Measurements from ENCODE around the gene BACE1-AS. TPM values are rescaled to one million over a fixed set of nuclear protein-coding genes. Genes with fewer than 3 reads are reported as not detected.
"Not testable (repeated sequence)": the region's sequence is repeated elsewhere in the genome, so short reads cannot be mapped to it uniquely, and the experiment has no call there.

BACE1-AS gene
- 0.52 TPM for total RNA-seq

DNA sequence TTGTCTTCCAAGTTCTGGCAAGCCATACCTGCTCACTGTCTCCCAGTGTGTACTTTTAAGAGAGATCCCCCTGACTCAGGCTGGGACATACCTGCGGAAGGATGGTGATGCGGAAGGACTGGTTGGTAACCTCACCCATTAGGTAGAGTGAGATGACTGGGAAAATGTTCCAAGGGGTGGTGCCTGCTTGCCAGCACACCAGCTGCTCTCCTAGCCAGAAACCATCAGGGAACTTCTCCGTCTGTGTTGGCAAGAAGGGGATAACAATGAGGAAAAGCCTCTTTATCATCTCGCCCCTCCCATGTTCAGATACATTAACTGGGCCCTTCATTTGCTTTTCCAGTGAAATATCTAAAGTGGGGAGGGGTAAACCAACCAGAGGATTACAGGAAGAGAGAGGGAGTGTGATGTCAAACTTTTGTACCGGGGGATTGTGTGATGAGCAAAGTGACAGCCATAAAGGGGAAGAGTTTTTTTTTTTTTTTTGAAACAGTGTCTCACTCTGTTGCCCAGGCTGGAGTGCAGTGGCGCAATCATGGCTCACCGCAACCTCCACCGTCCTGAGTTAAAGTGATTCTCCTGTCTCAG, at the start of gene BACE1-AS:
Gene BACE1-AS, plus strand, starts transcription at position 538 of the 588 bp plus-strand sequence.
- Histone ChIP-seq H3K9me3 (ENCODE audit: low read depth, low read length) (no peaks in the 10 kb centered on the region), H3K27me3 (ENCODE audit: insufficient read depth, low read length) (no peaks in the 10 kb centered on the region), H3K4me1 (ENCODE audit: insufficient read depth, low read length) (no peaks in the 10 kb centered on the region), H3K4me3 (ENCODE audit: low read length) (no peak within 1 kb of the TSS)

- Histone ChIP-seq H3K4me1 (ENCODE audit: insufficient read depth, low read length) (no peaks in the 10 kb centered on the region), H3K27me3 (ENCODE audit: insufficient read depth, low read length) (no peaks in the 10 kb centered on the region), H3K4me3 (ENCODE audit: low read length) (no peak overlapping the region), H3K9me3 (ENCODE audit: low read depth, low read length) (no peaks in the 10 kb centered on the region)
Measured at GRCh38 chr11:117248341-117248740, 42.8 kb upstream of the BACE1-AS start.

DNA sequence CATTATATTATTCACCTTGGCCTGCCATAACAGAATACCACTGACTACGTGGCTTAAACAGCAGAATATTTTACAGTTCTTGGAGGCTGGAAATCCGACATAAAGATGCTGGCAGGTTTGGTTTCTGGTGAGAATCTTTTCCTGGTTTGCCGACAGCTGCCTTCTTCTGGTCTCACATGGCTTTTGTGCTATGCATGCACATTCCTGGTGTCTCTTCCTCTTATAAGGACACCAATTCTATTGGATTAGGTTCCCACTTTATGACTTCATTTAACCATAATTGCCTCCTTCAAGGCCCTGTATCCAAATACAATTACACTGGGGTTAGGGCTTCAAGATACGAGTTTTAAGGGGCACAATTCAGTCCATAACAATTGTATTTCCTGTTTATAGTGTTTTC, 41.6 kb upstream of the BACE1-AS start:
- Histone ChIP-seq H3K4me3 (ENCODE audit: low read length) (no peak overlapping the region), H3K4me1 (ENCODE audit: insufficient read depth, low read length) (no peaks in the 10 kb centered on the region), H3K27me3 (ENCODE audit: insufficient read depth, low read length) (no peaks in the 10 kb centered on the region), H3K9me3 (ENCODE audit: low read depth, low read length) (no peaks in the 10 kb centered on the region)

DNA sequence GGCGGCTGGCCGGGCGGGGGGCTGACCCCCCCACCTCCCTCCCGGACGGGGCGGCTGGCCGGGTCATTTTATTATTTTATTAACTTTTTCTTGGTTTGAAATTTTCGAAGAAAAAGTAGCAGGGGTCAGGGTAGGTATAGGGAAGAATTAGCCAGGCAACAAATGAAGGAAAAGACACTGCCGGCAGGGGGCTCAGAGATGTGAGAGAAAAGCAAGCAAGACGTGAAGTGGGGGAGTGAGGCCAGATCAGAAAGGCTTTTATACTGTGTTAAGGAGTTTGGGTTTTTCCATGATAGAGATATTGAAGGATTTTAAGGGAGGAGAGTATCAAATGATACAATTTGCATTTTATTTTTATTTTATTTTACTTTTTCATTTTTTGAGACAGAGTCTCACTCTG, 39.6 kb upstream of the BACE1-AS start:
- Histone ChIP-seq H3K4me1 (ENCODE audit: insufficient read depth, low read length) (no peaks in the 10 kb centered on the region), H3K9me3 (ENCODE audit: low read depth, low read length) (no peaks in the 10 kb centered on the region)

DNA sequence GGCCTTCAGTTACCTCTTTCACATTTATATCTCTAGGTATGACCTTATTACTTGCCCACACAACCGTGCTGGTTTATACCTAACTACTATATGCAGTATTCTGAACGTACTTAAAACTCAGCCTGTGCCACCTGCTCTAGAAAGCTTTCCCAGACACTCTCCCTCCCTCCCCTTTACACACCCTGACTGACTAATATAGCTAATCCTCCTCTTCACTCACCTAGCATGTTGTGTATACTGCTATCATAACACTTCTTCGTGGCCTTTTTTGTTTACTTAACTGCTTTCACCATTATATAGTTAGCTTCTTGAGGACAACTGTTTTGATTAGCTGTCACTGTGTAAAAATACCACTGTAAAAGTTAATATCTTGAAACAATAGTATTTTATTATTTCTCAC, 35.2 kb upstream of the BACE1-AS start:
- no peaks in the 10 kb centered on the region for H3K4me1 ChIP-seq (ENCODE audit: insufficient read depth, low read length)
- H3K4me3 ChIP-seq (ENCODE audit: low read length), result no peak overlapping the region
- H3K27me3 ChIP-seq (ENCODE audit: insufficient read depth, low read length), result no peaks in the 10 kb centered on the region
- H3K9me3 ChIP-seq (ENCODE audit: low read depth, low read length), result no peaks in the 10 kb centered on the region

More for the DNA sequence above, 39.6 kb upstream of the BACE1-AS start:
- Histone ChIP-seq H3K4me3 (ENCODE audit: low read length) (no peak overlapping the region), H3K27me3 (ENCODE audit: insufficient read depth, low read length) (no peaks in the 10 kb centered on the region)

DNA sequence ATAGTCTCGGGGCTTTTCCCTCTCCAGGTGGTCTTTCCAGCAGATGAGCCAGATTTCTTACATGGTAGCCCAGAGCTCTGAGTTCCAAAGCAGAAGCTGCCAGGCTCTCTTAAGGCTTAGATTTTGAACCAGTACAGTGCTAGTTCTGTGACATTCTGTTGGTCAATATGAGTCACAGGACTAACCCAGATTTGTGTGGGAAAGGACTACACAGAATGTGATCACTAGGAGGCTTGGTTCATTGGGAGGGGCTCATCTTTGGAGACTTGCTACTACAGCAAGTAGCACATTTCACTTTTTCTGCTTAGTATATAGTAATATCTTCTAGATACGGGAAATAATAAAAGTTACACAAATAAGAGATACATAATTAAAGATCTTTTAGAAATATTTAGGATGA, 34.6 kb upstream of the BACE1-AS start:
- Histone ChIP-seq H3K4me3 (ENCODE audit: low read length) (no peak overlapping the region), H3K27me3 (ENCODE audit: insufficient read depth, low read length) (no peaks in the 10 kb centered on the region), H3K9me3 (ENCODE audit: low read depth, low read length) (no peaks in the 10 kb centered on the region), H3K4me1 (ENCODE audit: insufficient read depth, low read length) (no peaks in the 10 kb centered on the region)

DNA sequence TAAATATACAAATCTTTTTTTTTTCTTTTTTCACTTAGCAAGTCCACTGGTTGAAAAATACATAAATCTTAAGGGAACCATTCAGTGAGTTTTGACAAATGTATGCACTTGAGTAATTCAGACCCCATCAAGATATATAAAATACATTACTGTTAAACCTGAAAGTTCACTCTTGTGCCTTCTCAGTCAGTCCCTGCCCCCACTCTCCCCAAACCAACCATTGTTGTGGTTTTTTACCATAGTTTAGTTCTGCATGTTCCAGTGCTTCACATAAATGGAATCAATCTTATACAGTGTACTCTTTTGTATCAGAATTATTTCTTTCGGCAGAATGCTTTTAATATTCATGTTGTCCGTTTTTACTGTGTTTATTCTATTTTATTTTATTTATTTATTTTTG, 32.6 kb upstream of the BACE1-AS start:
- Histone ChIP-seq H3K4me1 (ENCODE audit: insufficient read depth, low read length) (no peaks in the 10 kb centered on the region), H3K9me3 (ENCODE audit: low read depth, low read length) (no peaks in the 10 kb centered on the region), H3K4me3 (ENCODE audit: low read length) (no peak overlapping the region), H3K27me3 (ENCODE audit: insufficient read depth, low read length) (no peaks in the 10 kb centered on the region)

DNA sequence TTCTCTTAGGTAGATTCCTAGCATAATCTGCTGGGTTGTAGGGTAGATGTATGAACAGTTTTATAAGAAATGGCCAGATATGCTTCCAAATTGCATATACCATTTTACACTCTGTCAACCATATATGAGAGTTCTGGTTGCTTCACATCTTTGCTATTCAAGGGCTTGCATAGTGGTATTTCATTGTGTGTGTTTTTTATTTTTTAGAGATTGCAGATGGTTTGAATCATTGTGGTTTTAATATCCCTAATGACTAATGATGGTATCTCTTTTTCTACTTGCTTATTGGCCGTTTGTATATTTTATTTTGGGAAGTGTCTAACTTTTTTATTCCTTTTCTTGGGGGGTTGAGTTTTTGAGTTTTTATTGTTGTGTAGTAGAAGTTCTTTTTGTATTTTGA, 31.7 kb upstream of the BACE1-AS start:
- Histone ChIP-seq H3K27me3 (ENCODE audit: insufficient read depth, low read length) (no peaks in the 10 kb centered on the region), H3K9me3 (ENCODE audit: low read depth, low read length) (no peaks in the 10 kb centered on the region), H3K4me3 (ENCODE audit: low read length) (no peak overlapping the region), H3K4me1 (ENCODE audit: insufficient read depth, low read length) (no peaks in the 10 kb centered on the region)

DNA sequence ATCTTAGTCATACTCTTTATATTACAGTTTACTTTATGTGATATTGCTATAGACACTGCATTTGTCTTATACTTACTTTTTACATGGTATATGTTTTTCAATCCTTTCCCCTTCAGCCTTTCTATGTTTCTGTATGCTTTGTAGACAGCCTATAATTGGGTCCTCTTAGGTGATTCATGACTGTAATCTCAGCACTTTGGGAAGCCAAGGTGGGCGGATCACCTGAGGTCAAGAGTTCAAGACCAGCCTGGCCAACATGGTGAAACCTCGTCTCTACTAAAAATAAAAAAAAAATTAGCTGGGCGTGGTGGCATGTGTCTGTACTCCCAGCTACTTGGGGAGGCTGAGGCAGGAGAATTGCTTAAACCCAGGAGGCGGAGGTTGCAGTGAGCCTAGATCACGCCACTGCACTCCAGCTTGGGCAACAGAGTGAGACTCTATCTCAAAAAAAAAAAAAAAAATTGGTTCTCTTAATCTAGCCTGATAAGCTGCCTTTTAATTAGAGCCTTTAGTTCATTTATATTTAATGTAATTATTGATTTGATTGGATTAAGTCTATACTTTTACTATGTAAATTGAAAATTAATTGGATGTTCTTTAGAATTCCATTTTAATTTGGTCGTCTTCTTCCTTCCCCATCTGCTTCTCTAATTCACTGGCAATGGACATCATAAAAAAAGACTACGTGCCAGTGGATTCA, 26.4 kb upstream of the BACE1-AS start:
- H3K9me3 ChIP-seq (ENCODE audit: low read depth, low read length); H3K4me1 ChIP-seq (ENCODE audit: insufficient read depth, low read length); H3K4me3 ChIP-seq (ENCODE audit: low read length); H3K27me3 ChIP-seq (ENCODE audit: insufficient read depth, low read length): not testable (repeated sequence)

DNA sequence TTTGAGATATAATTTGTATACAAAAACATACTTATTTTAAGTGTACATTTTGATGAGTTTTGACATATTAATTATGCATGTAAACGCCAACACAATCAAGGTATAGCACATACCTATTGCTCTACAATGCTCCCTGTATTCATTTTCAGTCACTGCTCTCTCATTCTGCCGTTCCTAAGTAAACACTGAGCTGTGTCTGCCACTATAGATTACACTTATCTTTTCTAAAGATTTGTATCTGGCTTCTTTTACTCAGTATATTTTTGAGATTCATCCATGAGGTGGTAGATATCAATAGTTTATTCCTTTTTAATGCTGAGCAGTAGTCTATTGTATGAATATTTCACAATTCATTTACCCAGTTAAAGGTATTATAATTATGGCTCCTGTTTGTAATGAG, 25.4 kb upstream of the BACE1-AS start:
- H3K4me1 ChIP-seq (ENCODE audit: insufficient read depth, low read length), result no peaks in the 10 kb centered on the region
- no peaks in the 10 kb centered on the region for H3K27me3 ChIP-seq (ENCODE audit: insufficient read depth, low read length)
- H3K4me3 ChIP-seq (ENCODE audit: low read length), result no peak overlapping the region
- no peaks in the 10 kb centered on the region for H3K9me3 ChIP-seq (ENCODE audit: low read depth, low read length)

DNA sequence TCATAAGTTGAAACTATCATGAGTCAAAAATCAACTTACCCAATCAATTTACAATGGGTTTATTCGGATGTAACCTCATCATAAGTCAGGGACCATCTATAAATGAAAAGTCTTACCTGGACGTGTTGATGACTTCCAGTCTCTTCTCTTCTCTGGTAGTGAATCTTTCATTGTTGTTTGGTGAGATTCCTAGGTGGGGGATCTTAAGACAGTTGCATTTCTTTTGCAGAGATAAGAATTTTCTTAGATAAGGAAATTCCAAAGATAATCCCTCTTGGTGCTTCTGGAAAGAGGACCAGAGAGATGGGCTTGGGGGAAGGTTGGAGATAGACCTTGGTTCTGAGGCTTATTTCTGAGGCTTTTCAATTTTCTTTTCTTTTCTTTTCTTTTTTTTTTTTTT, 21.3 kb upstream of the BACE1-AS start:
- Histone ChIP-seq H3K9me3 (ENCODE audit: low read depth, low read length) (no peaks in the 10 kb centered on the region), H3K4me3 (ENCODE audit: low read length) (no peak overlapping the region), H3K4me1 (ENCODE audit: insufficient read depth, low read length) (no peaks in the 10 kb centered on the region), H3K27me3 (ENCODE audit: insufficient read depth, low read length) (no peaks in the 10 kb centered on the region)

GRCh38 chr11:117271208-117271607, 19.9 kb upstream of the BACE1-AS start:
- Histone ChIP-seq H3K27me3 (ENCODE audit: insufficient read depth, low read length) (no peaks in the 10 kb centered on the region), H3K4me1 (ENCODE audit: insufficient read depth, low read length) (no peaks in the 10 kb centered on the region), H3K4me3 (ENCODE audit: low read length) (no peak overlapping the region), H3K9me3 (ENCODE audit: low read depth, low read length) (no peaks in the 10 kb centered on the region)

DNA sequence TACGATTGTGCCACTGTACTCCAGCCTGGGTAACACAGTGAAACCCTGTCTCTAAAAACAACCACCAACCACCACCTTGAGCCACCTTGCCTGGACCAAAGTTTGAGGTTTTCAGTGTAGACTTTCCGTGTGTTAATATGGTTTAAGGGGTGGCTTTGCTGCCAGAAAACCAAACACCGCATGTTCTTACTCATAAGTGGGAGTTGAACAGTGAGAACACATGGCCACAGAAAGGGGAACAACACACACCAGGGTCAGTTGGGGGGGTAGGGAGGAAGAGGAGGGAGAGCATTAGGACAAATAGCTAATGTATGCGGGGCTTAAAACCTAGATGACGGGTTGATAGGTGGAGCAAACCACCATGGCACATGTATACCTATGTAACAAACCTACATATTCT, 19.0 kb upstream of the BACE1-AS start:
- not testable (repeated sequence) for H3K4me1 ChIP-seq (ENCODE audit: insufficient read depth, low read length); H3K27me3 ChIP-seq (ENCODE audit: insufficient read depth, low read length); H3K4me3 ChIP-seq (ENCODE audit: low read length); H3K9me3 ChIP-seq (ENCODE audit: low read depth, low read length)

GRCh38 chr11:117273550-117274289, 17.4 kb upstream of the BACE1-AS start:
- no peak overlapping the region for H3K4me3 ChIP-seq (ENCODE audit: low read length)
- no peaks in the 10 kb centered on the region for H3K27me3 ChIP-seq (ENCODE audit: insufficient read depth, low read length)
- no peaks in the 10 kb centered on the region for H3K9me3 ChIP-seq (ENCODE audit: low read depth, low read length)
- no peaks in the 10 kb centered on the region for H3K4me1 ChIP-seq (ENCODE audit: insufficient read depth, low read length)

DNA sequence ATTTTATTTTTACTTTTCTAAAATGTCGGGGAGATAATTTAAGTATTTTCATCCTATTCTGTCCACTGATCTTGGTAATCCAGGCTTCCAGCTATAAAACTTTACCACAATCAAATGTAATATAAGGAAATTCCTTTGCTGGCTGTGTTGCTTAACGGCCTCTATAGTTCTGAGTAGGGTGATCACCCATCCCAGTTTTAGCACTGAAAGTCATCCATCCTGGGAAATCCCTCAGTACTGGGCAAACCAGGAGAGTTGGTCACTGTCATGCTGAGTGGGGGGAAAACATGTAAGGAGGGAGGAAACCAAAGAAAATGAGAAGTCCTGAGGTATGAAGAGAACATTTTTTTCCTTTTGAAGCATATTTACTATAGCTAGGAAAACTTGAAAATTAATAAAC, 12.8 kb upstream of the BACE1-AS start:
- Histone ChIP-seq H3K9me3 (ENCODE audit: low read depth, low read length) (no peaks in the 10 kb centered on the region), H3K4me3 (ENCODE audit: low read length) (no peak overlapping the region), H3K27me3 (ENCODE audit: insufficient read depth, low read length) (no peaks in the 10 kb centered on the region), H3K4me1 (ENCODE audit: insufficient read depth, low read length) (no peaks in the 10 kb centered on the region)
